Measurements from ENCODE around the gene CDH13. TPM values are rescaled to one million over a fixed set of nuclear protein-coding genes. Genes with fewer than 3 reads are reported as not detected.

The CDH13 gene
- total and polyA plus RNA-seq, 7 donors: 6.1 to 30.7 (median 22.8) TPM

GRCh38 chr16:83785455-83785854 is 1158.7 kb downstream of the CDH13 start:
- no peak for DNase-seq
- H3K36me3 ChIP-seq (ENCODE audit: insufficient read depth in 1 of 2, low read depth in 1 of 2): peaks cover 0 to 28% of the 10 kb centered on the region in 2 donors
- no peaks in the 10 kb centered on the region for H3K27me3 ChIP-seq (ENCODE audit: insufficient read depth in 3 of 3, low read length in 2 of 3)
- no peaks in the 10 kb centered on the region for H3K9me3 ChIP-seq
- no peaks in the 10 kb centered on the region for H3K4me1 ChIP-seq
- no peak overlapping the region for H3K4me3 ChIP-seq
- intact Hi-C loops (cut with DNase I): no loop called here
- ATAC-seq: no peak
- 88 to 91% (median 89%) methylated on average over 2 of the region's 2 CpGs for WGBS, 3 donors
- TF ChIP-seq CTCF (IDR thresholded peaks at IDR 0.05): no peak
- H3K27ac ChIP-seq: no peak overlapping the region

- intact Hi-C loops (cut with DNase I): no loop called here
- H3K27ac ChIP-seq: no peak overlapping the region
- DNase-seq (no peak), ATAC-seq (no peak)
- no peaks in the 10 kb centered on the region for H3K9me3 ChIP-seq
- H3K27me3 ChIP-seq (ENCODE audit: insufficient read depth in 3 of 3, low read length in 2 of 3): no peaks in the 10 kb centered on the region
- no peaks in the 10 kb centered on the region for H3K4me1 ChIP-seq
- no peak for TF ChIP-seq CTCF (IDR thresholded peaks at IDR 0.05)
- H3K4me3 ChIP-seq: no peak overlapping the region
- 92 to 94% (median 93%) methylated on average over 8 of the region's 8 CpGs for whole genome bisulfite sequencing, 3 donors
- H3K36me3 ChIP-seq (ENCODE audit: insufficient read depth in 1 of 2, low read depth in 1 of 2): peaks cover 0 to 21% of the 10 kb centered on the region in 2 donors
These were observed 1163.1 kb downstream of the CDH13 start for GRCh38 chr16:83789642-83790401.

- 95 to 97% (median 96%) methylated on average over 10 of the region's 10 CpGs for WGBS, 3 donors
- Histone ChIP-seq H3K9me3 (no peaks in the 10 kb centered on the region), H3K4me3 (no peak overlapping the region), H3K36me3 (ENCODE audit: insufficient read depth in 1 of 2, low read depth in 1 of 2) (peaks cover 3 to 24% of the 10 kb centered on the region in 2 donors), H3K27ac (no peak overlapping the region), H3K4me1 (no peaks in the 10 kb centered on the region), H3K27me3 (ENCODE audit: insufficient read depth in 3 of 3, low read length in 2 of 3) (no peaks in the 10 kb centered on the region)
- ATAC-seq (no peak), DNase-seq (no peak)
- no peak for TF ChIP-seq CTCF (IDR thresholded peaks at IDR 0.05)
- intact Hi-C loops (cut with DNase I): no loop called here
These were observed 1165.1 kb downstream of the CDH13 start for GRCh38 chr16:83791916-83792315.

GRCh38 chr16:83792391-83792790 is 1165.6 kb downstream of the CDH13 start:
- Histone ChIP-seq H3K27ac (no peak overlapping the region), H3K4me3 (no peak overlapping the region), H3K4me1 (no peaks in the 10 kb centered on the region), H3K36me3 (ENCODE audit: insufficient read depth in 1 of 2, low read depth in 1 of 2) (peaks cover 3 to 25% of the 10 kb centered on the region in 2 donors), H3K27me3 (ENCODE audit: insufficient read depth in 3 of 3, low read length in 2 of 3) (no peaks in the 10 kb centered on the region), H3K9me3 (no peaks in the 10 kb centered on the region)
- no peak for ATAC-seq
- WGBS, 3 donors: 85 to 89% (median 88%) methylated on average over 2 of the region's 2 CpGs
- intact Hi-C loops (cut with DNase I): no loop called here
- TF ChIP-seq CTCF (IDR thresholded peaks at IDR 0.05): no peak
- no peak for DNase-seq

GRCh38 chr16:83793179-83793578 is 1166.4 kb downstream of the CDH13 start:
- no peak for TF ChIP-seq CTCF (IDR thresholded peaks at IDR 0.05)
- Histone ChIP-seq H3K9me3 (no peaks in the 10 kb centered on the region), H3K27me3 (ENCODE audit: insufficient read depth in 3 of 3, low read length in 2 of 3) (no peaks in the 10 kb centered on the region), H3K27ac (no peak overlapping the region), H3K4me1 (no peaks in the 10 kb centered on the region), H3K4me3 (no peak overlapping the region), H3K36me3 (ENCODE audit: insufficient read depth in 1 of 2, low read depth in 1 of 2) (peaks cover 3 to 17% of the 10 kb centered on the region in 2 donors)
- WGBS, 3 donors: 21 to 40% (median 24%) methylated on average over 9 of the region's 9 CpGs
- DNase-seq (no peak), ATAC-seq (peak in 2 of 4 donors; percentile 38 to 42)
- intact Hi-C loops (cut with DNase I): no loop called here

Measured in psoas muscle (tissue), 8 donors.